ENCODE measurements around the gene HGF.
"Not testable (repeated sequence)": the region's sequence is repeated elsewhere in the genome, so short reads cannot be mapped to it uniquely, and the experiment has no call there.

The HGF gene

DNA sequence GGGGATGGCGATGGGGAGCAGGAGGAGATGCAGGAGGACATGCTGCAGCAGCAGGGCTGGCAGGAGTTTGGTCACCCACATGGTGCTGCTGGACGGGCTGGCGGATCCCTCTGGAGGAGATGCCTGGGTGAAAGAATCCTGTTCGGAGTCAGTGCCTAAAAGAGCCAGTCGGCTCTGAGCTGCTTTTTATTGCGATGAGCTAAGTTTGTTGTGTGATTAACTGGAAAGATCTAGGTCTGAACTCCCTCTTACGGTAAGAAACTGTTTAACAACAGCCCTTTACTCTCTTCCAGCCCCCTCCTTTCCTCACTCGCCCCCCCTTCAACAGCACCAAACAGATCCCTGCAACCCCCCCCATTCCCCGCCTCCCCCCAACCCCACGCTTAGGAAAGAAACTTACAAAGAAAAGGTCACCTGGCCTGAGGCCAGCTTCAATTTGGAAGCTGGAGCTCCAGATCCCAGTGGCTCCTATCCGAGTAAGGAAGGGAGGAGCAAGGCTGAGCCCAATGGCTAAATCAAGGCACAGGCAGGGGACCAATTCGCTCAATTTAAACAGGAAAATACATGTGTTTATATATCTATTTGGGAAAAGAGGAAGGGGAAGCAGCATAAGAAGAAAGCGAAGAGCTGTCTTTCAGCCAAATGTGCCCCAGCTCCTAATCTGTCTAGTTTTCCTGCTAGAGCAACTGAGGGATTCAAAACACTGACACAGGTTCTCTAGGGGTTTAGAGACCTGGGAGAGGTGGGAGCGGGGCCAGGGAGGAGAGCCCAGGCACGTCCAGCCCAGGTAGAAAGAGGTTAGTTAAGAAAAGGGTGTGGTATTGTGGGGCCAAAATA is at the start of gene HGF:
Gene HGF (minus strand): TSS at position 157 of the 837 bp plus-strand sequence. CDS start 76 bp downstream, at position 81.
- DNase-seq: no peak

- no peak for DNase-seq
These were observed 46.5 kb upstream of the HGF start for GRCh38 chr7:81816312-81816711.

DNA sequence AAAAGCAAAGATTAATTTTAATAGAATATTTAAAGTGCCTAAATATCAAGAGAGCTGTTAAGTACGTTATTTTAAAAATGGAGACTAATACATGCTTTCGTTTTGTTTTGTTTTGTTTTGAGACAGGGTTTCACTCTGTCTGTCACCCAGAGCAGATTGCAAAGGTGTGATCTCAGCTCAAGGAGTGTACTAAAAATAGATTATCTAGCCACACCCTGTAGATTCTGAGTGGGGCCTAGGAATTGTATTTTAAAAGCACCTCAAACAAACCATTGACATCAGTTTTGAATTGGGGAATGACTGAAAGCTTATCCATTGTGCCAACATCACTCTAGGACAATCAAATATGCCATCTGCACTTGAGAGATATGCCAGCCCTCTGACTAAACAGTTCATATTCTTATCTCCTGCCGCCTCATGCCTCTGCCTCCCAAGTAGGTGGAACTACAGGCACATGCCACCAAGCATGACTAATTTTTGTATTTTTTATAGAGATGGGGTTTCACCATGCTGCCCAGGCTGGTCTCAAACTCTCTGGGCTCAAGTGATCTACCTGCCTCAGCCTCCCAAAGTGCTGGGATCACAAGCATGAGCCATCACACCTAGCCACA is 43.1 kb upstream of the HGF start:
- not testable (repeated sequence) for DNase-seq

- DNase-seq: no peak
These were observed 42.4 kb upstream of the HGF start for GRCh38 chr7:81811956-81812865.

DNA sequence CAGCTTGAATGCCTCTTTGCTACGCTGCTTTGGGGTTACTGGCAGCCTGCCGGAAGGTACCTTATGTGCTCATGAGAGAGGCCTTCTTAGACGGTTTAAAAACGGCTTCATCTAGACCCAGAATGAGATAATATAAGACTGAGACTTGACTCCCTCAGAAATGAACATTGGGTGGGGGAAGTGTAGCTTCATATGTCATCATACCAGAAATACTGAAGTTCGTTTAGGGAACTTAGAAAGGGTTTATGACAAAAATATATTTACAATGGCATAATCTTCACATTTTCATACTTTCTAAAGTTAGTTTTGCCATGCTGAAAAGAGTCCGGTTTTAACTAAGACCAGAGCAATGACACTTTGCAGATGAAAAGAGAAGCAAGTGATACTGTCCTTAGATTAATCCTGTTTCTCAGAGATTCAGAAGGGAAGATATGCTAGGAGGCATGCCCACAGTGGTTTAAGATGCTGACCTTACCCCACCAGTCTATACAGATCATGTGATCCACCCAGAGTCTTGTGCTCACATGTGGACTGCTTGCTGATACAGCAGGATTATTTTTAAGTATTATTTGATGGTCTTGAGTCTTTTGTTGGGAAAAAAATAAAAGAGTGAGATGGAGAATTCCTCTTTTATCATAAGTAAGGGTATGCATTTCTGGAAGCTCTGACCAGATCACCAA is 40.8 kb upstream of the HGF start:
- DNase-seq: no peak

- not testable (repeated sequence) for DNase-seq
These were observed 38.5 kb upstream of the HGF start for GRCh38 chr7:81808310-81808709.

DNA sequence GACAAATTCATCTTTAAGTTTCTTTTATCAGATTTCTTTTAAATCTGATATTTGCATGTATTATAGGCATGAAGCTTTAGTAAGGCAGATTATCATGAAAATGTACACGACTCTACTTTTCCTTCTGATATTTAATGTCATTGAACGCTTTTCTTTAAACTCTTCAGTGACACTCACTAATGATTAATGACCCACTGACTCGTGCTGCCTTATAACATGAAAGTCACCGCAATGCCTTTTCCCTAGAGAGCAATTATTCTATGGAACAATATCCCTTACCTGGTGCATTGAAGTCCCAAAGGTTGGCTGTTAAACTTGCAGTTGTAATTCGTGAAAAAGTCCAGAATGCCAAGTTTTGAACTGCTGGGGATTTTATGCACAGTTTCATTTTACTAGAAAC is 33.4 kb upstream of the HGF start:
- no peak for DNase-seq

GRCh38 chr7:81802251-81802650 is 32.4 kb upstream of the HGF start:
- no peak for DNase-seq

GRCh38 chr7:81801532-81801931 is 31.7 kb upstream of the HGF start:
- no peak for DNase-seq

- no peak for DNase-seq
These were observed 22.0 kb upstream of the HGF start for GRCh38 chr7:81791568-81792518.

GRCh38 chr7:81790686-81791085 is 20.8 kb upstream of the HGF start:
- DNase-seq: no peak

DNA sequence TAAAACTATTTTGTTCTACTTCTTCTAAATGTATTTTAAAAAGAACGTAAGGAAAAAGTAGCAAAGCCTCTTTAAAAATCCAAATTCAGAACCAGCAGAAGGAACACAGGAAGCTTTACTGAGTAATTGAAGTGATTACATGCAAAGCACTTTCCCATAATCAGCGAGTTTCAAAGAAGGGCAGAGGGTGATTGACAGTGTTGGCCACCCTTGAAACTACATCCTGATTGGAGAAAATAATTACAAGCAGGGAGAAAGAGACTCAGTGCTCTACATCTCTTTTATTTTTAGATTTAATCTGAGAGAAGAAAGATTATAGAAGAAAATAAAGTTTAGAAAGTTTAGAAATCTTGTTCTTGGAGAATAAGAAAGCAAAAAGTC is 20.3 kb upstream of the HGF start:
- no peak for DNase-seq

GRCh38 chr7:81789406-81790119 is 19.7 kb upstream of the HGF start:
- no peak for DNase-seq

DNA sequence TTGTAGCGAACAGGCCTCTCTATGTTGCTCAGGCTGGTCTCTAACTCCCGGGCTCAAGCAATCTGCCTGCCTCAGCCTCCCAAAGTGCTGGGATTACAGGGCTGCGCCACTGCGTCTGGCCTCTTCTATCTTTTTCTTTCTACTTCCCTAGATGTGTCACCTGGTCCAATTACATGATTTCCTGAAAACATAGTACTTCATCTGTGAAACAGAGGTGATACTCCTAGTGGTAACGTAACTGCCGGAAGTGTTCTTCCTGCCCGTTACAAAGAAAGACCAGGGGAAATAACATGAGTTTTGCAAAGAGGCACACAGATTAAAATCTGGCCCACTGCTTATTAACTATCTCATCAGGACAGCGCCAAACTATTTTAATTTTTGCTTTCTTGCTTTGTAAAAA is 18.4 kb upstream of the HGF start:
- no peak for DNase-seq

GRCh38 chr7:81783818-81784217 is 14.0 kb upstream of the HGF start:
- DNase-seq: no peak

DNA sequence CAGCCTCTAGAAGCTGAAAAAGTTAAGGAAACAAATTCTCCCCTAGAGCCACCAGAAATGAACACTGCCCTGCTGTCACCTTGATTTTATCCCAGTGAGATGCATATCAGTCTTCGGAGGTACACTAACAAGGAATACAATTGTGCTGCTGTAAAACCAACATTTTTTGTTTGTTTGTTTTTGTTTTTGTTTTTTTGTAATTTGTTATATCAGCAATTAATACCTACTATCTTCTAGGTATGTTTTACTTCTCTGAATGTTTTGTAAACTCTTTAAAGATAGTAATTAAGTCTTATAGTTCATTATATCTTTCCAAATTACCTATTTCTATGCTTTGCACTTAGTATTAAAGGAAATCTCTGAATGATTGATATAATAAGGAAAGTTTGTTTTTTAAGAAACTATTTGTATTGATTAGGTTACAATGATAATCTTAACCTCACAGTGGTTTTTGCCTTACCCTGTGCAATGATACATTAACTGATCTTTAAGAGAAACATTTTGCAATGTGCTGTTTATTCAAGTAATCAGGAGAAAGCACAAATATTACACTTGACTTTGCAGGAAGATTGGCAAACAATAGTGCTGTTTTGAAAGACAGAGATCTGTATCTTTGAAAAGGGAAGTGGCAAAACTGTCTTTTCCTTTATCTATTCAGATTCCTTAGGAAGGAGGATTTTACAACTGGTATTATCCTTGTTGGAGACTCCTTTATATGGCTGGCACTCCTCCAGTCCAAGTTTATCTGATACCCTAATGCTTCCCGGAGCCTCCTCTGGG is 11.3 kb upstream of the HGF start:
- no peak for DNase-seq

GRCh38 chr7:81779706-81780105 is 9.9 kb upstream of the HGF start:
- no peak for DNase-seq

DNA sequence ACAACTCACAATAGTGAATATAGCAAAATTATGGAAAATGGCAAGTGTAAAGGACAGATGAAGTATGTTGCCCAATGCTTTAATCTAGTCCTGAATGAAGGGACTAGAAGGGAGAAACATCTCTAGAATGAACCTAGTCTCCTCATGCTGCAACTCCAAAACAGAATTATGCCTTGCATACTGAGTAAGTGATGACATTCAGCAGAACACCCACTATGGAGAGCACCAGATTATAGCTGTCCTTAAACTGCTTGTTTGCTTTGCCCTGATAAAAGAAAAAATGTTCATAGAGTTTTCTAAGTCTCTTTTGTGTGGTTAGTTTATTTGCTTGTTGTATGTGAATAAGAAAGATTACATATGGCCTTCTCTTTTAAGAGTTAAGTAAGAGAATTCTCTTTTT is 7.8 kb upstream of the HGF start:
- no peak for DNase-seq

- DNase-seq: no peak
These were observed 7.2 kb upstream of the HGF start for GRCh38 chr7:81776948-81777630.

- no peak for DNase-seq
These were observed 6.3 kb upstream of the HGF start for GRCh38 chr7:81776161-81776560.
